Measurements from ENCODE around the gene GPR37L1. TPM values are rescaled to one million over a fixed set of nuclear protein-coding genes. Genes with fewer than 3 reads are reported as not detected.
"Not testable (repeated sequence)": the region's sequence is repeated elsewhere in the genome, so short reads cannot be mapped to it uniquely, and the experiment has no call there.

GPR37L1 gene
- total RNA-seq, 2 donors from 2014 or later: 0.05 to 0.21 TPM

GRCh38 chr1:202107321-202107761, 15.4 kb upstream of the GPR37L1 start:
- ATAC-seq (peak; percentile 48 to 59), DNase-seq (peak; percentile 51)
- intact Hi-C loops (cut with DNase I): no loop called here

GRCh38 chr1:202107801-202108731, 14.7 kb upstream of the GPR37L1 start:
- intact Hi-C loops (cut with DNase I): no loop called here
- peak; percentile 5 to 68 for ATAC-seq
- DNase-seq: peak; percentile 50

DNA sequence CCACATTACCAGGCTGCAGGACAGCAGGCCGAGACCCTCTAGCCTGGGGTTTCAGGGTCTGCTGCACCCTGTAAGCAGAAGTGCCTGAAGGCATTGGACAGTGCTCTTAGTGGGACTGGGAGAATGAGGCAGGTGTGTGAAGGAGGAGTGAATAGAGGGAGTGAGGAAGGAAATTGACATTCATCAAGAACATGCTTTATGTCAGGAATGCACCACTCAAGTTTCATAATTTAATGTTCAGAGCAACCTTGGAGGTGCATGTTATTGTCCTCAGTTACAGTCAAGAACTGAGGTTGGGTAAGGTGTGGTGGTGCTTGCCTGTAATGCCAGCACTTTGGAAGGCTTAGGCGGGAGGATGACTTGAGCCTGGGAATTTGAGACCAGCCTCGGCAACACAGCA, 11.7 kb upstream of the GPR37L1 start:
- DNase-seq: no peak
- no peak for ATAC-seq
- intact Hi-C loops (cut with DNase I): loop anchor here in 1 of 2 donors (10.0 kb wide), 1 partner anchor 216 kb away; no protein-coding TSS in a partner anchor

GRCh38 chr1:202111589-202111988, 11.1 kb upstream of the GPR37L1 start:
- DNase-seq: not testable (repeated sequence)

DNA sequence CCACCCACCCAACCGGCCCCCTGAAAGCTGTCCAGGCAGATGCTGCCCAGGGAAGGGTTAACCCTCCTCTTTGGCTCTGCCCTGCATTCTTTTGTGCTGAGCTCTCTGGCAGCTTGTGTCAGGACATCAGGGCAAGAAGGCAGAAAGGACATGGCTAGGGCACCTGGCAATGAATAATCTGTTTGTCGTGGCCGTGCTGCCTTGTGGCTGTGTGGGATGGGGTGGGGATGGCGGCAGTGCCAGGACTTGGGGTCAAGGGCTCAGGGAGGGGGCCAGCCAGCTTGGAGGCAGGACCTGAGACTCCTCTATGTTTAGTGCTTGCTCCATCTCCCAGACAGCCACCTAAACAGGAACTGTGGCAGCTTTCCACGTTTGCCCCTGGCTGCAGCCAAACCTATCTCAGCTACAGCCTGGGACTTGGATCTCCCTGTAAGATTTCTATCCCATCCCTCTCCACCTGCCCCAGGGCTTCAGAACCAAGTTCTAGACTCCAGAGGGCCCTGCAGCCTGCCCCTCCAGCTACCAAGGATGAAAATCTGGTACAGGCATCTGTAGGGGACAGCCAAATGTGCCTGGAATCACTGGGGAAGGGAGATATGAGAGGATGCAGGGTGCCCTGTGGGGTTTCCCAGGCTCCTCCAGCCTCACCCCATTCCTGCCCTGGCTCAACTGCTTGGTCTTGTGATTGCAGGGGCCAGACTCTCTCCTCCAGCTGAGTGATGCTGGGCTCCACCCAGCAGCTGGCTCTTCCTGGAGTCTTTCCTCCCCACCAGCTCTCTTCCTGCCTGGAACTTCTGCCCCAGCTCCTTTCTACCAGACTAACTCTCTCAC, 9.6 kb upstream of the GPR37L1 start:
- DNase-seq: peak; percentile 51
- intact Hi-C loops (cut with DNase I): loop anchor here in 1 of 2 donors (10.0 kb wide), 1 partner anchor 218 kb away; no protein-coding TSS in a partner anchor

More at GRCh38 chr1:202111589-202111988, 11.1 kb upstream of the GPR37L1 start:
- not testable (repeated sequence) for ATAC-seq
- intact Hi-C loops (cut with DNase I): loop anchor here in 1 of 2 donors (10.0 kb wide), 1 partner anchor 217 kb away; no protein-coding TSS in a partner anchor

GRCh38 chr1:202113690-202114300, 8.9 kb upstream of the GPR37L1 start:
- intact Hi-C loops (cut with DNase I): loop anchor here in 1 of 2 donors (10.0 kb wide), 1 partner anchor 219 kb away; no protein-coding TSS in a partner anchor
- DNase-seq (no peak), ATAC-seq (no peak)

More for the DNA sequence above, 9.6 kb upstream of the GPR37L1 start:
- ATAC-seq: peak; percentile 59 to 81

DNA sequence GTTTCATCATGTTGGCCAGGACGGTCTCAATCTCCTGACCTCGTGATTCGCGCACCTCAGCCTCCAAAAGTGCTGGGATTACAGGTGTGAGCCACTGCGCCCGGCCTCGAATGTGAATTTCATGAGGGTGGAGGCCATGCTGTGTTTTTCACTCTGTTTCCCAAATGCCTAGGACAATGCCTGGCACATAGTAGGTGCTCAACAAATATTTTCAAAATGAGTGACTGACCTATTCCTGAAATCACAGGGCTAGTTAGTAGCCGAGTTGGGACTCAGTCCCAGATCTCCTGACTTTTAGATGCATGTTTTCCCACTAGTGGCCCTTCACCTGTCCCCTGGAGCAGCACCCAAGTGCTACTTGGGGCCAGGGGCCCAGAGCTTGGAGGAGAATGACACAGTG, 6.4 kb upstream of the GPR37L1 start:
- no peak for DNase-seq
- intact Hi-C loops (cut with DNase I): loop anchor here in 1 of 2 donors (10.0 kb wide), 1 partner anchor 221 kb away; no protein-coding TSS in a partner anchor
- no peak for ATAC-seq

DNA sequence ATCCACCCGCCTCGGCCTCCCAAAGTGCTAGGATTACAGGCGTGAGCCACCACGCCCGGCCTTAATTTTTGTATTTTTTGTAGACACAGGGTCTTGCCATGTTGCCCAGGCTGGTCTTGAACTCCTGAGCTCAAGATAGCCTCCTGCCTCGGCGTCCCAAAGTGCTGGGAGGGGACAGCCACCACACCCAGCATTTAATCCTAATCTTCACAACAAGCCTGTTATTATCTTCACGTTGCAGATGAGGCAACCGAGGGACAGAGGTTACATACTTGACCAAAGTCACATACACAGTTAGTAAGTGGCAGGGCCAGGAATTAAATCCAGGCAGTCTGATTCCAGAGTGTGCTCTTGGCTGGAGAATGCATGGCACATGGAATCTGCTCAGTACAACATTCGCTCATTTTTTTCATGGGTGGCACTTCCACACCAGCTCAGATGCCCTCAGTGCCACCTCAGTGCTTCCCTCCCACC, 4.8 kb upstream of the GPR37L1 start:
- no peak for DNase-seq
- ATAC-seq: no peak
- intact Hi-C loops (cut with DNase I): loop anchor here (2.0 to 10.0 kb wide), 3 partner anchors 107 to 223 kb away; partner anchors contain the start of gene ELF3 (in 1 of the 2)

DNA sequence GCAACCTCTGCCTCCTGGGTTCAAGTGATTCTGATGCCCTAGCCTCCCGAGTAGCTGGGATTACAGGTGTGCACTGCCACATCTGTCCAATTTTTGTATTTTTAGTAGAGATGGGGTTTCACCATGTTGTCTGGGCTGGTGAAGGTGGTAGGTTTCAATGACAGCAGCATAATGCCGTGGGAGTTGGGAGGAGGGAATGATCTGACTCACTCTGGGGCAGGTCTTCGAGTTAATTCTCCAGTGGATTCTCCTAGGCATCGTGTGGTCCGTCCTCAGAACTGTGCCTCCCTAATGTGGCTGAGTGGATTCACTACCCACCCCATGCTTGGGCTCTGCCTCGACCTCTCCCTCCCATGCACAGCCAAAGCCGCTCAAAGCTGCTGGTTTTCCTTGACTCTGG, 1.7 kb upstream of the GPR37L1 start:
- ATAC-seq: no peak
- no peak for DNase-seq
- intact Hi-C loops (cut with DNase I): no loop called here

GRCh38 chr1:202123336-202123813, 658 bp downstream of the GPR37L1 start:
- intact Hi-C loops (cut with DNase I): loop anchor here in 1 of 2 donors (2.0 kb wide), 1 partner anchor 107 kb away; no protein-coding TSS in a partner anchor
- no peak for ATAC-seq
- no peak for DNase-seq

DNA sequence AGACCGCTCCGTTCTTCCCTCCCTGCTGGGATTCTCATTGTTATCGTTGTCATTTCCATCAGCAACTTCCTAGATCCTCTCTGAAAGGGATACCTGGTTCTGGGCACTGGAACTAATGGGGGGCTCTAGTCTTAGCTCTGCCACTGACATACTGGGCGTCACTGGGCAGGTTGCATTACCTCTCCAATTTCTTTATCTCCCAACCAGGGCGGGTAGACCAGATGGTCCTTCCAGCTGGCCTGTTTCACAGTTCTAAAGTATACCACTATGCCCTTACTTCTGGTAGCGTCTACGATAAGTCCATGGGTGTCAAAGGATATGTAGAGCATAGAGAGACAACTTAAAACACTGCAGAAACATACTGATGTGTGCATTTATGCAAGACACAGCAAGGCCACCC, 1.4 kb downstream of the GPR37L1 start:
- no peak for DNase-seq
- no peak for ATAC-seq
- intact Hi-C loops (cut with DNase I): no loop called here

- DNase-seq: no peak
- intact Hi-C loops (cut with DNase I): no loop called here
- ATAC-seq: no peak
These were observed 2.9 kb downstream of the GPR37L1 start for GRCh38 chr1:202125611-202126010.

GRCh38 chr1:202126426-202126825, 3.7 kb downstream of the GPR37L1 start:
- DNase-seq (no peak), ATAC-seq (no peak)
- intact Hi-C loops (cut with DNase I): no loop called here

DNA sequence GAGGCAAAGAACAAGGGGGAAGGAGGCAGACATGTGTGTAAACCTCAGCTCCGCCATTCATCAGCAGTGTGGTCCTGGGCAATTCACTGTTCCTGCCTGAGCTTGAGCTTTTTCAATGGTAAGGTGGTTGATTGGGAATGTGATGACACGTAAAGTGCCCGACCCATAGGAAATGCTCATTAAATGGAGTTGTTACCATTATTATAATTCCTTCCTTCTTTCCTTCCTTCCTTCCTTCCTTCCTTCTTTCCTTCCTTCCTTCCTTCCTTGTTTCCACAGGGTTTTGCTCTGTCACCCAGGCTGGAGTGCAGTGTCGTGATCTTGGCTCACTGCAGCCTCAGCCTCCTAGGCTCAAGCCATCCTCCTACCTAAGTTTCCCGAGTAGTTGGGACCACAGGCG, 4.3 kb downstream of the GPR37L1 start:
- intact Hi-C loops (cut with DNase I): no loop called here
- ATAC-seq: no peak

GRCh38 chr1:202127836-202128622, 5.3 kb downstream of the GPR37L1 start:
- no peak for DNase-seq
- intact Hi-C loops (cut with DNase I): no loop called here
- ATAC-seq: no peak

More for the DNA sequence above, 4.3 kb downstream of the GPR37L1 start:
- DNase-seq: no peak

GRCh38 chr1:202129453-202130296, 7.0 kb downstream of the GPR37L1 start:
- intact Hi-C loops (cut with DNase I): no loop called here
- DNase-seq: no peak
- ATAC-seq: no peak

GRCh38 chr1:202130297-202130721, 7.6 kb downstream of the GPR37L1 start:
- intact Hi-C loops (cut with DNase I): no loop called here
- peak in 1 of 2 donors; percentile 9 for ATAC-seq
- DNase-seq: no peak
